OCI-LY1 (cell line): Measurements from ENCODE around the gene AGAP2.

Source experiments
- CTCF ChIP-seq: fragments of 200-600 bp; sonication (generic), shearing (Covaris generic); IDR thresholded peaks from 2 replicates; pipeline ENCODE4 v1.5.1; 2017; ENCODE audit warnings: mild to moderate bottlenecking, antibody characterized with exemption, low read length, moderate library complexity, mixed read lengths
- EZH2 ChIP-seq: fragments of 200-600 bp; sonication (generic), shearing (Covaris generic); IDR thresholded peaks from 2 replicates; pipeline ENCODE4 v1.8.0; 2017; ENCODE audit warnings: borderline replicate concordance, mixed run types, mild to moderate bottlenecking, antibody characterized with exemption, low read length, moderate library complexity, mixed read lengths

GRCh38 chr12:57726151-57726883 is 12.2 kb downstream of the AGAP2 start:
- TF ChIP-seq CTCF (peak; percentile 20; the same call in 1 of the 2 replicates), EZH2 (no peak)
